Stomach (tissue), 9 donors: Measurements from ENCODE around the gene USP1. TPM values are rescaled to one million over a fixed set of nuclear protein-coding genes. Genes with fewer than 3 reads are reported as not detected.

Source experiments
- DNase-seq, 2 donors: peaks; one replicate each; pipeline versions ENCODE4 v3.0.0 to v3.0.0-alpha.2; 2013 to 2019
- H3K27ac ChIP-seq, 5 donors: fragments of 200-600 bp in 4 of 5; sonication (generic) in 4 of 5; one replicate each; pipeline ENCODE4 v1.5.1; 2013 to 2019; ENCODE audit warnings: mild to moderate bottlenecking in 1 of 5, moderate library complexity in 1 of 5
- H3K27me3 ChIP-seq, 3 donors: fragments of 200-600 bp; sonication (generic); one replicate each; pipeline ENCODE4 v1.5.1; 2017 to 2019; ENCODE audit warnings: mixed run types in 1 of 3
- H3K36me3 ChIP-seq, 4 donors: fragments of 200-600 bp; sonication (generic); 1 replicate in 3 of 4; 2 replicates in 1 of 4; pipeline ENCODE4 v1.5.1; 2016 to 2019
- H3K4me1 ChIP-seq, 4 donors: fragments of 200-600 bp; sonication (generic); one replicate each; pipeline ENCODE4 v1.5.1; 2016 to 2019
- H3K4me3 ChIP-seq, 4 donors: fragments of 200-600 bp; sonication (generic) in 3 of 4; one replicate each; pipeline ENCODE4 v1.5.1; 2016 to 2019; ENCODE audit warnings: mild to moderate bottlenecking in 1 of 4
- H3K9me3 ChIP-seq, 4 donors: fragments of 200-600 bp; sonication (generic); one replicate each; pipeline ENCODE4 v1.5.1; 2016 to 2019
- EP300 ChIP-seq: sonication (generic); formaldehyde crosslinking; IDR thresholded peaks from one replicate; pipeline ENCODE4 v1.6.1; 2017; ENCODE audit warnings: antibody characterized with exemption
- POLR2A ChIP-seq, 4 donors: fragments of 450-650 bp; IDR thresholded peaks; one replicate each; pipeline ENCODE4 v1.6.1; 2016; ENCODE audit warnings: antibody characterized with exemption in 4 of 4, control low read depth in 2 of 4, mild to moderate bottlenecking in 1 of 4, moderate library complexity in 1 of 4
- POLR2AphosphoS5 ChIP-seq, 3 donors: sonication (generic); formaldehyde crosslinking; IDR thresholded peaks; one replicate each; pipeline ENCODE4 v1.6.1; 2016; ENCODE audit warnings: antibody characterized with exemption in 3 of 3
- WGBS, 5 donors: extraction: QIAGEN DNeasy Blood & Tissue Kit in 3 of 5; methylation state at CpG; one replicate each; pipeline versions ENCODE4 v1.1.5 to v1.1.7; 2013 to 2018; 5-methylcytosine and 5-hydroxymethylcytosine counted together
- intact Hi-C: fragments of 100-400 bp; cut with DNase I; formaldehyde crosslinking; loops from one replicate; pipeline ENCODE4 v1.15.1; 2023; ENCODE audit warnings: low total_unique reads
- polyA plus RNA-seq, 3 donors: library from polyadenylated mRNA; stranded (reverse); fragments of 200-250 nt; gene quantifications; one replicate each; pipeline ENCODE4 v1.2.3, GENCODE V29; 2013
- total RNA-seq, 5 donors: library from RNA; depleted of rRNA; stranded (reverse); fragments of >200 nt; gene quantifications; one replicate each; pipeline versions ENCODE4 v1.1.0 to v1.2.3, GENCODE V29; 2014 to 2016
- TF ChIP-seq, protein P1 (sequence below), 7 experiments: fragments of 450-650 bp in 4 of 7; fragments of 200-600 bp in 3 of 7; sonication (generic) in 3 of 7; IDR thresholded peaks; one replicate each; pipeline ENCODE4 v1.5.1; 2016 to 2019; ENCODE audit warnings: antibody characterized with exemption in 7 of 7, control low read depth in 2 of 7, mild to moderate bottlenecking in 1 of 7
- donor health status: healthy with polysubstance abuse.
- donor health status: Bipolar disorder and iron deficiency.
- donor health status: healthy.

Gene USP1
- total and polyA plus RNA-seq, 8 donors = 5.4 to 47.5 (median 15.5) TPM

DNA sequence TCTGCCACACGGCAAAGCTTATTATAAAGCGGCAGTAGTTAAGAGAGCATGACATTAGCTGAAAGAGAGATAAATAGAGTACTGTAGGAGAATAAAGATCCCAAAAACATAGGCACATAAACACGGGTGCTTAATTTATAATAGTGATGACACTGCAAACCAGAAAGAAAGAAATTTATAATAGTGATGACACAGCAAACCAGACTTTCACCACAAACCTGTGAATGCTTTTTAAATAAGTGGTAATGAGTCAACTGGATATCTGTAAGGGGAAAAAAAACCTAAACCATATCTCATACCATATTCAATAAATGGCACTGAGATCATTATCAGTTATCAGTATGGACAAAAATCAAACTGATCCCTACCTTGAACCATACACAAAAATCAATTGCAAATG, 25.5 kb downstream of the USP1 start:
- Histone ChIP-seq H3K4me1 (no peaks in the 10 kb centered on the region), H3K27me3 (no peaks in the 10 kb centered on the region), H3K27ac (no peak overlapping the region), H3K36me3 (peaks cover 12 to 60% (median 51%) of the 10 kb centered on the region in 4 donors), H3K9me3 (no peaks in the 10 kb centered on the region), H3K4me3 (no peak overlapping the region)
- TF ChIP-seq POLR2AphosphoS5 (IDR thresholded peaks at IDR 0.05) (no peak), POLR2A (IDR thresholded peaks at IDR 0.05) (no peak), EP300 (no peak)
- TF ChIP-seq, protein P1, sequence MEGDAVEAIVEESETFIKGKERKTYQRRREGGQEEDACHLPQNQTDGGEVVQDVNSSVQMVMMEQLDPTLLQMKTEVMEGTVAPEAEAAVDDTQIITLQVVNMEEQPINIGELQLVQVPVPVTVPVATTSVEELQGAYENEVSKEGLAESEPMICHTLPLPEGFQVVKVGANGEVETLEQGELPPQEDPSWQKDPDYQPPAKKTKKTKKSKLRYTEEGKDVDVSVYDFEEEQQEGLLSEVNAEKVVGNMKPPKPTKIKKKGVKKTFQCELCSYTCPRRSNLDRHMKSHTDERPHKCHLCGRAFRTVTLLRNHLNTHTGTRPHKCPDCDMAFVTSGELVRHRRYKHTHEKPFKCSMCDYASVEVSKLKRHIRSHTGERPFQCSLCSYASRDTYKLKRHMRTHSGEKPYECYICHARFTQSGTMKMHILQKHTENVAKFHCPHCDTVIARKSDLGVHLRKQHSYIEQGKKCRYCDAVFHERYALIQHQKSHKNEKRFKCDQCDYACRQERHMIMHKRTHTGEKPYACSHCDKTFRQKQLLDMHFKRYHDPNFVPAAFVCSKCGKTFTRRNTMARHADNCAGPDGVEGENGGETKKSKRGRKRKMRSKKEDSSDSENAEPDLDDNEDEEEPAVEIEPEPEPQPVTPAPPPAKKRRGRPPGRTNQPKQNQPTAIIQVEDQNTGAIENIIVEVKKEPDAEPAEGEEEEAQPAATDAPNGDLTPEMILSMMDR (IDR thresholded peaks at IDR 0.05) = no peak
- DNase-seq = no peak
- intact Hi-C loops = no loop called here
- WGBS, 5 donors = 88 to 92% (median 90%) methylated on average over 3 of the region's 3 CpGs

DNA sequence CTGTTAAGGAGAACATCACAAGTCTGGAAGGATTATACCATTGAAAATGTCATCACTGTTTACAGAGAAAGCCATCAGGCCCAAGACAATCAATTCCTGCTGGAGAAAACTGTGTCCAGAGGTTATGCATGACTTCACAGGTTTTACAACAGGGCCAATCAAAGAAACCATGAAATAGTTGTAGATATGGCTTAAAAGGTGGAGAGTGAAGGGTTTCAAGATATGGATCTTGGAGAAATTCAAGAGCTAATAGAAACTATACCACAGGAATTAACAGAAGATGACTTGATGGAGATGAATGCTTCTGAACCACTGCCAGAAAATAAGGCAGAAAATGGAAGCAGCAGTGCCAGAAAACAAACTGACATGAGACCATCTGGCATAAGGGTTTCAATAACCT, 30.2 kb downstream of the USP1 start:
- Histone ChIP-seq H3K27ac (no peak overlapping the region), H3K4me1 (no peaks in the 10 kb centered on the region), H3K27me3 (no peaks in the 10 kb centered on the region), H3K4me3 (no peak overlapping the region), H3K36me3 (peaks cover 20 to 94% (median 83%) of the 10 kb centered on the region in 4 donors), H3K9me3 (peaks cover 0 to 9% (median 4%) of the 10 kb centered on the region in 4 donors)
- TF ChIP-seq, protein P1 (IDR thresholded peaks at IDR 0.05) = no peak
- TF ChIP-seq POLR2A (IDR thresholded peaks at IDR 0.05) (no peak), POLR2AphosphoS5 (IDR thresholded peaks at IDR 0.05) (no peak), EP300 (no peak)
- no peak for DNase-seq
- intact Hi-C loops = no loop called here

DNA sequence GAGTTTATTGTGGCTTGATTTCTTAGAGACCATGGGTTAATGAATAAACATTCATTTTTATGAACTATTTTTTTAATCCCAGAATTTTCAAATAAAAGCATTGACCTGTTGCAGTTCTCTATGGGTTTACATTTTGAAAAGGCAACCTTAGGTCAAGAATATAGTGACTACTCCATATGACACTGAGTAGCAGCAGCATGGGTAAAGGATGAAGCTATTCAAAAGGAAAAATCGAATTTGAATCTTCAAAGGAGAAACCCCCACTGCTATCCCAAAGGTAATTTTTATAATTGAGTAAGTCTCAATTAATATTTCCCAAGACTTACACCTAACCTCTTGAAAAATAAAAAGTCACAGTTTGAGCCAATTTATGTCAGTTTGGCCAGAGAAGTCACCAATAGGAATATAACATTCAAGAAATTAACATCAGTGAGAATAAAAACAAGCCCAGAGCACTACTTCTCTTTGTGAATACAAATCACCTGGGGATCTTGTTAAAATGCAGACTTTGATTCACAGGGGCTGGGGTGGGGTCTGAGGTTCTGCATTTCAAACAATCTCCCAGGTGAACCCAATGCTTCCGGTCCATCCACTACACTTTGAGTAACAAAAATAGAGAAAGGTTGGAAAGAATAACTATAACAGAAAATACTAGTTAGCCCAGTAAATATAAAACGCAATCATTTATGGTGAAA, 39.8 kb downstream of the USP1 start:
- DNase-seq = no peak
- Histone ChIP-seq H3K9me3 (no peaks in the 10 kb centered on the region), H3K27me3 (no peaks in the 10 kb centered on the region), H3K4me1 (no peaks in the 10 kb centered on the region), H3K27ac (no peak overlapping the region), H3K4me3 (no peak overlapping the region), H3K36me3 (peaks cover 29 to 71% (median 64%) of the 10 kb centered on the region in 4 donors)
- intact Hi-C loops = no loop called here
- no peak for TF ChIP-seq POLR2A (IDR thresholded peaks at IDR 0.05)
- TF ChIP-seq POLR2AphosphoS5 (IDR thresholded peaks at IDR 0.05) = no peak
- TF ChIP-seq, protein P1 (IDR thresholded peaks at IDR 0.05) = no peak
- no peak for TF ChIP-seq EP300
- WGBS, 5 donors = 81 to 87% (median 85%) methylated on average over 3 of the region's 3 CpGs

DNA sequence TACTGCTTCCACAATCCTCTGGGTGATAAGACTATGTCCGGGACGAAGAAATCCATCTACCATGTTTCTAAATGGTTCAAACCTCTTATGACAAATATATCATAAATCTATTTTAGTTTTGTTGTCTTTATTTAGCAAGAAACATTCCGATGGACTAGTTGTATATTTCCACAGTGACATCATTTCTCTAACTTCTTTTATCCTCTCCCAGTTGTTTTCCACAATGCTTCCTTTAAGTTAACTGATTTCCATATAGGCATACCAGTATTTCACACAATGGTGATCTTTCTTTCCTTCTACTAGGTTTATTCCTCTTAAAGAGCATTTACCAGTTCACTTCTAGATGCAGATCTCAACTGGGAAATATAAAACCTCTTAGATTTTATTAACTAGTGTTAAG, 44.8 kb downstream of the USP1 start:
- Histone ChIP-seq H3K4me1 (no peaks in the 10 kb centered on the region), H3K27me3 (no peaks in the 10 kb centered on the region), H3K27ac (no peak overlapping the region), H3K4me3 (no peak overlapping the region), H3K36me3 (peaks cover 0 to 32% (median 23%) of the 10 kb centered on the region in 4 donors), H3K9me3 (no peaks in the 10 kb centered on the region)
- intact Hi-C loops = no loop called here
- TF ChIP-seq EP300 = no peak
- TF ChIP-seq, protein P1 (IDR thresholded peaks at IDR 0.05) = no peak
- no peak for TF ChIP-seq POLR2AphosphoS5 (IDR thresholded peaks at IDR 0.05)
- TF ChIP-seq POLR2A (IDR thresholded peaks at IDR 0.05) = no peak
- 82 to 88% (median 85%) methylated on average over 3 of the region's 3 CpGs for WGBS, 5 donors
- DNase-seq = no peak
